Myocyte (in vitro differentiated cells): ENCODE data around the gene LAMTOR4. TPM values are rescaled to one million over a fixed set of nuclear protein-coding genes. Genes with fewer than 3 reads are reported as not detected.
"Not testable (repeated sequence)": the region's sequence is repeated elsewhere in the genome, so short reads cannot be mapped to it uniquely, and the experiment has no call there.

ENCODE experiments used
- DNase-seq: peaks from one replicate; pipeline ENCODE4 v3.0.0-alpha.2; 2012; ENCODE audit warnings: low read depth
- total RNA-seq: library from RNA; depleted of rRNA; stranded (reverse); fragments of >200 nt; gene quantifications from 2 replicates; pipeline ENCODE4 v1.2.3, GENCODE V29; 2014

The LAMTOR4 gene
- total RNA-seq, 1 donor from 2014 or later: 117 TPM

GRCh38 chr7:100122067-100122466 lies 26.7 kb upstream of the LAMTOR4 start:
- DNase-seq: no peak

GRCh38 chr7:100122568-100122967 lies 26.1 kb upstream of the LAMTOR4 start:
- no peak for DNase-seq

GRCh38 chr7:100124301-100125230 lies 24.2 kb upstream of the LAMTOR4 start:
- DNase-seq: no peak

GRCh38 chr7:100126239-100126930 lies 22.3 kb upstream of the LAMTOR4 start:
- DNase-seq: no peak

- DNase-seq: peak; percentile 97
These were observed 21.5 kb upstream of the LAMTOR4 start, which contains the start of gene MBLAC1 for GRCh38 chr7:100126931-100127865. Gene MBLAC1 (plus strand): TSS chr7:100126967. CDS start chr7:100127396, 429 bp downstream.

- no peak for DNase-seq
These were observed 20.7 kb upstream of the LAMTOR4 start for GRCh38 chr7:100127866-100128636.

GRCh38 chr7:100128637-100128963 lies 20.1 kb upstream of the LAMTOR4 start:
- no peak for DNase-seq

GRCh38 chr7:100130220-100130607 lies 18.5 kb upstream of the LAMTOR4 start:
- not testable (repeated sequence) for DNase-seq

- DNase-seq: peak; percentile 73
These were observed 17.9 kb upstream of the LAMTOR4 start for GRCh38 chr7:100130608-100131453.

- DNase-seq: no peak
These were observed 16.6 kb upstream of the LAMTOR4 start for GRCh38 chr7:100132126-100132525.

GRCh38 chr7:100132697-100133151 lies 16.0 kb upstream of the LAMTOR4 start:
- DNase-seq: peak; percentile 76

- no peak for DNase-seq
These were observed 10.6 kb upstream of the LAMTOR4 start for GRCh38 chr7:100137851-100138760.

- DNase-seq: no peak
These were observed 7.2 kb upstream of the LAMTOR4 start for GRCh38 chr7:100141555-100141949.

- DNase-seq: no peak
These were observed 6.3 kb upstream of the LAMTOR4 start for GRCh38 chr7:100142461-100142860.

GRCh38 chr7:100146350-100146749 lies 2.4 kb upstream of the LAMTOR4 start:
- DNase-seq: not testable (repeated sequence)

- no peak for DNase-seq
These were observed 1.4 kb upstream of the LAMTOR4 start for GRCh38 chr7:100147278-100147677.

GRCh38 chr7:100148225-100148558 lies 526 bp upstream of the LAMTOR4 start:
- DNase-seq: no peak

- DNase-seq: no peak
These were observed 3.7 kb downstream of the LAMTOR4 start for GRCh38 chr7:100152404-100152803.
